SK-N-SH treated with all-trans-retinoic acid at 6 μM for 48 hours (cell line): ENCODE measurements around the gene VASH1.

Experiments
- GLIS3 ChIP-seq: fragments of 250-450 bp; sonication (Bioruptor Pico); IDR thresholded peaks from 2 replicates; pipeline ENCODE4 v1.5.0; 2020; ENCODE audit warnings: mild to moderate bottlenecking, moderate library complexity
- OSR1 ChIP-seq: fragments of 250-450 bp; sonication (Bioruptor Pico); IDR thresholded peaks from 2 replicates; pipeline ENCODE4 v1.8.0; 2022; ENCODE audit warnings: moderate library complexity, mild to moderate bottlenecking, inconsistent platforms
- PPARA ChIP-seq: fragments of 250-450 bp; sonication (Bioruptor Pico); IDR thresholded peaks from 2 replicates; pipeline ENCODE4 v1.5.0; 2020; ENCODE audit warnings: mild to moderate bottlenecking, borderline replicate concordance
- RARB ChIP-seq: fragments of 250-450 bp; sonication (Bioruptor Pico); IDR thresholded peaks from 2 replicates; pipeline ENCODE4 v1.8.0; 2021; ENCODE audit warnings: mild to moderate bottlenecking, moderate library complexity
- SNAI2 ChIP-seq: fragments of 250-450 bp; sonication (Bioruptor Pico); IDR thresholded peaks from 2 replicates; pipeline ENCODE4 v1.5.0; 2020; ENCODE audit warnings: mild to moderate bottlenecking, moderate library complexity
- TCF4 ChIP-seq: fragments of 250-450 bp; sonication (Bioruptor Pico); IDR thresholded peaks from 2 replicates; pipeline ENCODE4 v1.8.0; 2021; ENCODE audit warnings: mild to moderate bottlenecking, moderate library complexity, borderline replicate concordance
- TSHZ2 ChIP-seq: fragments of 250-450 bp; sonication (Bioruptor Pico); IDR thresholded peaks from 2 replicates; pipeline ENCODE4 v1.5.0; 2020; ENCODE audit warnings: mild to moderate bottlenecking, moderate library complexity
- ZC3H10 ChIP-seq: fragments of 250-450 bp; sonication (Bioruptor Pico); IDR thresholded peaks from 2 replicates; pipeline ENCODE4 v1.5.1; 2021; ENCODE audit warnings: mild to moderate bottlenecking, moderate library complexity
- TF ChIP-seq, protein P1 (sequence below): fragments of 250-450 bp; sonication (Bioruptor Pico); IDR thresholded peaks from 2 replicates; pipeline ENCODE4 v1.8.0; 2020; ENCODE audit warnings: mild to moderate bottlenecking, moderate library complexity, borderline replicate concordance

- TF ChIP-seq, protein P1, sequence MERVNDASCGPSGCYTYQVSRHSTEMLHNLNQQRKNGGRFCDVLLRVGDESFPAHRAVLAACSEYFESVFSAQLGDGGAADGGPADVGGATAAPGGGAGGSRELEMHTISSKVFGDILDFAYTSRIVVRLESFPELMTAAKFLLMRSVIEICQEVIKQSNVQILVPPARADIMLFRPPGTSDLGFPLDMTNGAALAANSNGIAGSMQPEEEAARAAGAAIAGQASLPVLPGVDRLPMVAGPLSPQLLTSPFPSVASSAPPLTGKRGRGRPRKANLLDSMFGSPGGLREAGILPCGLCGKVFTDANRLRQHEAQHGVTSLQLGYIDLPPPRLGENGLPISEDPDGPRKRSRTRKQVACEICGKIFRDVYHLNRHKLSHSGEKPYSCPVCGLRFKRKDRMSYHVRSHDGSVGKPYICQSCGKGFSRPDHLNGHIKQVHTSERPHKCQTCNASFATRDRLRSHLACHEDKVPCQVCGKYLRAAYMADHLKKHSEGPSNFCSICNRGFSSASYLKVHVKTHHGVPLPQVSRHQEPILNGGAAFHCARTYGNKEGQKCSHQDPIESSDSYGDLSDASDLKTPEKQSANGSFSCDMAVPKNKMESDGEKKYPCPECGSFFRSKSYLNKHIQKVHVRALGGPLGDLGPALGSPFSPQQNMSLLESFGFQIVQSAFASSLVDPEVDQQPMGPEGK, result no peak
- TF ChIP-seq TCF4 (CRISPR knock-in tag) (no peak), RARB (CRISPR knock-in tag) (no peak), PPARA (CRISPR knock-in tag) (no peak), GLIS3 (CRISPR knock-in tag) (no peak), TSHZ2 (no peak), ZC3H10 (CRISPR knock-in tag) (no peak), OSR1 (CRISPR knock-in tag) (no peak), SNAI2 (no peak)
Measured at GRCh38 chr14:76810953-76811400, 49.7 kb downstream of the VASH1 start.
